GM19438 (cell line): ENCODE measurements around the gene WBP1.
"Not testable (repeated sequence)": the region's sequence is repeated elsewhere in the genome, so short reads cannot be mapped to it uniquely, and the experiment has no call there.

Experiments
- ATAC-seq: cut with Tn5 transposase; IDR thresholded peaks from one replicate; pipeline ENCODE4 v1.9.1; 2021; ENCODE audit warnings: low read depth; ENCODE audit not compliant: unreplicated experiment

The WBP1 gene

GRCh38 chr2:74481431-74481830 lies 23.2 kb downstream of the WBP1 start:
- ATAC-seq = no peak

GRCh38 chr2:74481961-74482800 lies 23.9 kb downstream of the WBP1 start:
- ATAC-seq = peak; percentile 35

GRCh38 chr2:74482801-74483674 lies 24.8 kb downstream of the WBP1 start, which contains the start of the genes CCDC142 and TTC31:
TSS of gene CCDC142 (minus strand) at chr2:74482998. CDS start at chr2:74482837, 161 bp downstream.
TSS of gene TTC31 (plus strand) at chr2:74483081. CDS start at chr2:74483096, 15 bp downstream.
- ATAC-seq = peak; percentile 96

GRCh38 chr2:74483675-74484164 lies 25.5 kb downstream of the WBP1 start:
- ATAC-seq = not testable (repeated sequence)

- no peak for ATAC-seq
Observed at GRCh38 chr2:74486141-74486540, 27.9 kb downstream of the WBP1 start.

GRCh38 chr2:74488643-74489481 lies 30.6 kb downstream of the WBP1 start:
- ATAC-seq = no peak

- no peak for ATAC-seq
Observed at GRCh38 chr2:74489906-74490305, 31.7 kb downstream of the WBP1 start.

GRCh38 chr2:74491648-74492544 lies 33.7 kb downstream of the WBP1 start:
- no peak for ATAC-seq

- no peak for ATAC-seq
Observed at GRCh38 chr2:74493546-74493945, 35.3 kb downstream of the WBP1 start.

- no peak for ATAC-seq
Observed at GRCh38 chr2:74495440-74495839, 37.2 kb downstream of the WBP1 start.

- no peak for ATAC-seq
Observed at GRCh38 chr2:74496997-74497776, 38.9 kb downstream of the WBP1 start.

- ATAC-seq = no peak
Observed at GRCh38 chr2:74497777-74498499, 39.7 kb downstream of the WBP1 start.

GRCh38 chr2:74498500-74499266 lies 40.4 kb downstream of the WBP1 start:
- no peak for ATAC-seq

GRCh38 chr2:74499267-74499939 lies 41.2 kb downstream of the WBP1 start, which contains the start of gene LBX2:
TSS of gene LBX2 (minus strand) at chr2:74499603. CDS start at chr2:74499537, 66 bp downstream.
- ATAC-seq = no peak

GRCh38 chr2:74499940-74500577 lies 41.8 kb downstream of the WBP1 start:
- no peak for ATAC-seq

- ATAC-seq = no peak
Observed at GRCh38 chr2:74500578-74500946, 42.3 kb downstream of the WBP1 start.
